Smooth muscle cell (in vitro differentiated cells): ENCODE measurements around the gene ARF1. TPM values are rescaled to one million over a fixed set of nuclear protein-coding genes. Genes with fewer than 3 reads are reported as not detected.

Experiments used
- DNase-seq: peaks from one replicate; lab custom pipeline; 2025; ENCODE audit not compliant: unreplicated experiment; lab: John Stamatoyannopoulos, UW
- H2AFZ ChIP-seq: fragments of 200-600 bp; sonication (generic); 2 replicates; pipeline ENCODE4 v1.6.0; 2016; ENCODE audit warnings: antibody characterized with exemption, low read depth, mild to moderate bottlenecking
- H3F3A ChIP-seq: fragments of 200-600 bp; sonication (generic); 2 replicates; pipeline ENCODE4 v1.6.0; 2017; ENCODE audit warnings: antibody characterized with exemption, low read depth
- H3K27ac ChIP-seq: fragments of 200-600 bp; sonication (generic); 2 replicates; pipeline ENCODE4 v1.5.1; 2016; ENCODE audit warnings: low read depth, mild to moderate bottlenecking
- H3K27me3 ChIP-seq: fragments of 200-600 bp; sonication (generic); 2 replicates; pipeline ENCODE4 v1.6.1; 2016; ENCODE audit warnings: low read depth, mild to moderate bottlenecking
- H3K36me3 ChIP-seq: fragments of 200-600 bp; sonication (generic); 2 replicates; pipeline ENCODE4 v1.5.1; 2016; ENCODE audit warnings: low read depth
- H3K4me1 ChIP-seq: fragments of 200-600 bp; sonication (generic); 2 replicates; pipeline ENCODE4 v1.5.1; 2016; ENCODE audit warnings: low read depth
- H3K4me2 ChIP-seq: fragments of 200-600 bp; sonication (generic); 2 replicates; pipeline ENCODE4 v1.6.0; 2016; ENCODE audit warnings: mild to moderate bottlenecking
- H3K4me3 ChIP-seq: fragments of 200-600 bp; sonication (generic); 2 replicates; pipeline ENCODE4 v1.5.1; 2016; ENCODE audit warnings: mild to moderate bottlenecking
- H3K79me2 ChIP-seq: fragments of 200-600 bp; sonication (generic); 2 replicates; pipeline ENCODE4 v1.6.0; 2016; ENCODE audit warnings: low read depth, mild to moderate bottlenecking
- H3K9ac ChIP-seq: fragments of 200-600 bp; sonication (generic); 2 replicates; pipeline ENCODE4 v1.6.0; 2016; ENCODE audit warnings: low read depth
- H3K9me3 ChIP-seq: fragments of 200-600 bp; sonication (generic); replicated peaks from 2 replicates; pipeline ENCODE4 v1.5.1; 2016; ENCODE audit warnings: low read depth
- H4K20me1 ChIP-seq: fragments of 200-600 bp; sonication (generic); 2 replicates; pipeline ENCODE4 v1.6.0; 2016; ENCODE audit warnings: low read depth
- CTCF ChIP-seq: fragments of 200-600 bp; sonication (generic); IDR thresholded peaks from 2 replicates; pipeline ENCODE4 v1.5.1; 2017; ENCODE audit warnings: borderline replicate concordance, mild to moderate bottlenecking, antibody characterized with exemption; ENCODE audit not compliant: insufficient read depth, poor library complexity, severe bottlenecking
- WGBS: methylation state at CpG from one replicate; pipeline ENCODE4 v1.1.7; 2016; ENCODE audit warnings: low lambda C conversion rate; 5-methylcytosine and 5-hydroxymethylcytosine counted together
- polyA plus RNA-seq: library from polyadenylated mRNA; unstranded; fragments of >200 nt; fragmentation: Nextera tagmentation; extraction: Ambion mirVana; gene quantifications from 2 replicates; pipeline ENCODE4 v1.2.1, GENCODE V29; 2016
- total RNA-seq: library from RNA; depleted of rRNA; stranded (reverse); fragments of >200 nt; gene quantifications from 2 replicates; pipeline ENCODE4 v1.2.3, GENCODE V29; 2014

The ARF1 gene
- total and polyA plus RNA-seq, 2 experiments from 2014 or later = 237 to 698 TPM

GRCh38 chr1:228101994-228102790, 19.7 kb downstream of the ARF1 start:
- no peak for DNase-seq
- Histone ChIP-seq H3K79me2 (peaks cover 52% of the 10 kb centered on the region), H3K9ac (peak overlapping the region; percentile 74), H2AFZ (no peak overlapping the region), H3K27ac (no peak overlapping the region), H3K27me3 (no peaks in the 10 kb centered on the region), H3K4me1 (peaks cover 6% of the 10 kb centered on the region), H3K9me3 (no peaks in the 10 kb centered on the region), H4K20me1 (peaks cover 53% of the 10 kb centered on the region), H3K4me2 (peak overlapping the region; percentile 96), H3K4me3 (peak overlapping the region; percentile 76), H3K36me3 (no peaks in the 10 kb centered on the region), H3F3A (peaks cover 23% of the 10 kb centered on the region)
- WGBS = 19% methylated on average over 32 of the region's 73 CpGs
- TF ChIP-seq CTCF = peak; percentile 26

DNA sequence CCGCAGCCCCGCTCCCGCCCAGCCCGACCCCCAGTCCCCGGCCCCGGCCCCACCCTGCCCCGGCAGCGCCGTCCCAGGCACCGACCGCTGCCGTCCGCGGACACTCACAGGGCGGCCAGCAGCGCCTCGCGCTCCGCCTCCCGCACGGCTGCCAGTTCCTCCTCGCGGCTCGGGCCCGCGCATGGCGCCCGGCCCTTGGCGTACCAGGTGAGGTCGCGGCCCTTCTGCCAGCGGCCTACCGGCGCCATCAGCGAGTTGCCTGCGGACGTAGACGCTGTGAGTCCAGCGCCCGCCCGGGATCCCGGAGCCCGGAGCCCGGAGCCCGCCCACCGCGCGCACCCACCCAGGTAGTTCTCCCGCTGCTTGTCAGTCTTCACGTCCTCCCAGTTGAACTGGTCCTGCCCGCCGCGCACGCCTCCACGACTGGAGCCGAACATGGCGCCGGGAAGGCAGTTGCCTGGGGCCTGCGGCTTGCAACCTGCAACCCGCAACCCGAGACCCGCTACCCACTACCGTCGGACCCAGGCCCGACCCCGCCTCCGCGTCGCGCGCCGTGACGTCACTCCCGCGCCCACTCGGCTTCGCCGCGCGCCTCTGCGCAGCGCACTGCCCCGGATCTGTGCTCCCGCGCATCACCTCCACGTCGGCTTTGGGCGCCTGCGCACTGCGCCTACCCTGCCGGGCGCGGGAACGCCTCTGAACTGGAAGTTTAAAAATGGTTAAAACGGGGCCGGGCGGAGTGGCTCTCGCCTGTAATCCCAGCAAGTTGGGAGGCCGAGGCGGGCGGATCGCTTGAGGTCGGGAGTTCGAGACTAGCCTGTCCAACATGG, 20.5 kb downstream of the ARF1 start, which contains the start of gene C1orf35:
Gene C1orf35, minus strand, starts transcription at position 535 of the 830 bp plus-strand sequence. Its CDS starts 98 bp downstream, at position 437.
- Histone ChIP-seq H3K9me3 (no peaks in the 10 kb centered on the region), H4K20me1 (peaks cover 45% of the 10 kb centered on the region), H3K4me1 (peaks cover 6% of the 10 kb centered on the region), H3K27ac (peak within 1 kb of the TSS; percentile 55), H3F3A (peaks cover 15% of the 10 kb centered on the region), H3K79me2 (peaks cover 44% of the 10 kb centered on the region), H2AFZ (peak within 1 kb of the TSS; percentile 72), H3K4me2 (peak within 1 kb of the TSS; percentile 96), H3K27me3 (no peaks in the 10 kb centered on the region), H3K4me3 (peak within 1 kb of the TSS; percentile 76), H3K9ac (peak within 1 kb of the TSS; percentile 74), H3K36me3 (no peaks in the 10 kb centered on the region)
- under 1% methylated on average over 77 of the region's 104 CpGs for WGBS
- DNase-seq = peak; percentile 73
- TF ChIP-seq CTCF = no peak

GRCh38 chr1:228104526-228105269, 22.2 kb downstream of the ARF1 start:
- no peaks in the 10 kb centered on the region for H3K36me3 ChIP-seq
- H3K27me3 ChIP-seq = no peaks in the 10 kb centered on the region
- peaks cover 38% of the 10 kb centered on the region for H3K79me2 ChIP-seq
- peaks cover 6% of the 10 kb centered on the region for H3F3A ChIP-seq
- H4K20me1 ChIP-seq = peaks cover 28% of the 10 kb centered on the region
- DNase-seq = no peak
- no peak for TF ChIP-seq CTCF
- no peak overlapping the region for H3K4me3 ChIP-seq
- peaks cover 12% of the 10 kb centered on the region for H3K4me1 ChIP-seq
- WGBS = 88% methylated on average over 7 of the region's 7 CpGs
- no peaks in the 10 kb centered on the region for H3K9me3 ChIP-seq
- H3K9ac ChIP-seq = no peak overlapping the region
- H3K27ac ChIP-seq = no peak overlapping the region
- H2AFZ ChIP-seq = no peak overlapping the region
- no peak overlapping the region for H3K4me2 ChIP-seq
